ENCODE results near the gene MYO18B.

The MYO18B gene

DNA sequence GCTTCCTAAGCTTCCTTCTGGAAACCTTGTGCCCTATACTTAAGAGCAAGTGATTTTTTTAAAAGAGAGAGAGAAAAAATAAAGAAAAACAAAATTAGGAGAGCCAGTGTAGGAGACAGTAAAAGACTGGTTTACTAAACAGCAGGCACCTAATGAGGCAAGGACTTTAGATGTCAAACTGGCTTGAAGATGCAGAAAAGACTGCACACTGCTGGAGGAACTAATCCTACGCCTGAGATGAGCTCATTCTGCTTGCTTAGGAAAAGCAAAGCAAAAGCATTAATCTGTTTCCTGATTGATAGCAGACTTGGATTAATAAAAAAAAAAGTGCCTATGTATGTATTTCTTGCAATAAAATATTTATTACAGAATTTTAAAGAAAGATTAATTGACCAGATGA lies 313.7 kb downstream of the MYO18B start:
- DNase-seq = no peak

DNA sequence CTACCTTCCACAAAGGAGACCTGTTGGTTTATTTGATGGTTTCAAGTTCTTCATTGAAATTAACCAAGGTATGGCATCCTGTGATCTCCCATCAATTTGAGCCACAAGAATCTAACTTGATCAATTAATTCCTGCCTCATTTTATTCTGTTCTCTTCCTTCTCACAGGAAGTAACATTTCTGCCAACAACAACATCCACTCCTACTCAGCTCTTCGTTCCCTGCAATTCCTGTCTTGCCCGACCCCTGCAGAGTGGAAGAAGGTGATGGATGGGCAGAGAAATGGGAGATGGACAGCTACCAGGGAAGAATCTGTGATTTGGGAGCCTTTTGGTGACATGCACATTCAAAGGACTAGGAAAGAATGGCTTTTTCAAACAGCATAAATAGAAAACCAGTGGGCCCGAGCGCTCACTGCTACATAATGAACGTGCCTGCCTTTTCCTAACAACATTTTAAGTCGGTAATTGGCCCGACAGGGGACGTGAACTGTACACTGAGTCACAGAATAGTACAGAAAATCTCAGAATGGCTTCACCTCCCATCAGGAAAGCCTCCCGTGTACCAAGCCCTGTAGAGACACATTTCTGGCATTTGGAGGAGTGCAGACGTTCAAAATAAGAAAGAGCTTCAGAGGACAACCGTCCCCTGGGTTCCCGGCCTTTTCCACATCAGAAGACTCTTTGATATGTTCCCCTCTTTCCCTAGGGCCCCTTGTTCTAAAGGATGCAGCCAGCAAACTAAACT lies 314.6 kb downstream of the MYO18B start:
- no peak for DNase-seq

DNA sequence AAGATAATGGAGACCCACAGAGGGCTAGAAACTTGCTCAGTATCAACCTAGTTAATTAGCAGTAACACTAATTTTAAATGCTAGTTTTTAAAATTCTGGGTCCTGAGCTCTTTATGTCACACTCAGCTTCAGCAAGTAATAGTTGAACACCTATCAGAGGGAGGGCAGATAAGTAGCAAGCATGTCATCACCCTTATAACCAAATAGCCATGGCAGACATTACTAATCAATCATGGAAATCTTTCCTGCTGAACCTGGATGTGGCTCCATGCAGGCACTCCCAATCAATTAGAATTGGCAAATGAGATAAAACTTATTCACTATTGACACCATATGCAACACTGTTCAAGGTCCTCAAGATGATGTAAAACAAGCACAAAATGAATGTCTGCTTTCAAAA lies 315.7 kb downstream of the MYO18B start:
- DNase-seq = no peak

DNA sequence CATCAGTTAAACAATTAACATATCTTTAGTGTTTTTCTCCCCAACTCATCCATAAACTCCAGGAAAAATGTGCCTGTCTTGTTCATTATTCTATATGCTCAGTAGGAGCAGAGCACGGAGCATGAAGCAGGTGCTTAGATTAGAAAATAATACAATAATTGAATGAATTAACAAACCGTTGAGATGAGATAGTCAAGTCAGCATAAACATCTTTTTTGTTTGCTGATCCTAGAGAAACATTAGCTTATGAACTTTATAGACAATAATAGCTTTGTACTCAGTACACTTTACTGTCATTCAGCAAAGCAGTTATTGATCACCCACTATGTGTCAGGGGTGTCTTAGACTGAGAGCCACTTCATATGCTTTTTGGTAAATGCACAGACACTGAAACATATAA lies 322.1 kb downstream of the MYO18B start:
- no peak for DNase-seq

DNA sequence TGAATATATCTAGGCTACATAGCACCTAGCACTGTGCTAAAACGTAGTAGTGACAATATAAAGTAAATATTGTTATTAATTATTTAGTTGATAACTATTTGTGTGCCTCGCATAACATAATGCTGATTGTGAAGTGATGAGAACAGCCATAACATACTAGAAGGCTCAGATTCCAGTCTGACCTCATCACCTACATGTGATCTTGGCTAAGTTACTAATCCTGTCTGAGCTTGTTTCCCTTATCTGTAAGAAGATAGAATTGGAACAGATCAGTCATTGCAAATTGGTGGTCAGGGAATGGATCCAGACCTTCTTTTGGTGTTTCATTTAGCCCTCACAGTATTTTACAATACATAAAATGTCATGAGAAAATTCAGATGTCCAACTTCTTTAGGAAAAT lies 323.9 kb downstream of the MYO18B start:
- DNase-seq = no peak

DNA sequence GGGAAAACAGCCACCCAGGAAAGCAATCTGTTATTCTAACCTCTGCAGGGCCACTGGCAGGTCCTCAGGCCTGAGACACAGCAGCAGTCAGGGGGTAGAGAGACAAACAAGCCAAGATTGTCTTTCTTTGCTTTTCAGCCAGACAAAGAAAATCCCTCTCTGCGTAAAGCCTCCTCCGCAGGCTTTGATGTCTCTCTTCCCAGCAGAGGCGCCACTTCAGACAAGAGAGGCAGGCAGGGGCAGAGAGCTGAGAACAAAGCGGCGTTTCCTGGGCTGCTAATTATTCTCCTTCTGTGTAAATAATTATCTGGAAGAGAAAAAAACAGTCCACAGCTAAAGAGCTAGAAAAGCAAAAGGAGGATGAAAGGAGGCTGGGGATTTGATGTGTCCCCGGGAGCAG lies 324.5 kb downstream of the MYO18B start:
- no peak for DNase-seq

DNA sequence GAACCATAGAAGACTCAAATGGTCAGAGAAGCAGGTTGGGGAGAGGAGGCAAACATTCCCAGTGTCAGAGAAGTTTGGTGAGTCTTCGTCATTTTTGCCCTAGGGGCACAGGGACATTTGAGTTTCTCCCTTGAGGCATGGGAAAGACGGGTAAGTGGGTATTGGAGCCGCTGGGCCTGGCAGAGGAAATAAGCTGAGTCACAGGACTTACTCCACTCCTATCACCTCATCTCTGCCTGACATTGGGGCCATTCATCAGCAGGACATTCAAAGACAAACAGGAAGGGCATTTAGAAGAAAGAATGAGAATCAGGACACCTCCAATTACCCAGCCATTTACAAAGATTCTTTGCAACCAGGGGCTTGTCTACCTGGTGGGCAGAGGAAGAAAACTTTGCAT lies 326.6 kb downstream of the MYO18B start:
- no peak for DNase-seq

DNA sequence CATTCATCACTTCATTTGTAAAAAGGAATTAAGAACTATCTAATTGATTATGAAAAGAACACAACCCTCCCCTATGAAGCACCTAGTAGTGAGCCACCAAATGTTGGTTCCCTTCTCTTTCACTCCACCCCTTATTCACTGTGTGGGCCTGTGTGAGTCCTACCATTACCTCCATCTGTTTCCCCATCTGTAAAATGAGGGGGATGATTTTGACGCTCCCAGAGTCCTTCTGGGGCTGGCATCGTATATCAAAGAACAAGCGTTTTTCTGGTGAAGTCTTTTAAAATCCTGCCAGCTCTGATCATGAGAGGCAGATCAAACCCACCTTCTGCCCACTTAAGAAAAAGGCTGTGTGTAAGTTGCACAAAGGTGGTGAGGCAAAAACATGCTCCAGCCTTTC lies 330.6 kb downstream of the MYO18B start:
- no peak for DNase-seq

DNA sequence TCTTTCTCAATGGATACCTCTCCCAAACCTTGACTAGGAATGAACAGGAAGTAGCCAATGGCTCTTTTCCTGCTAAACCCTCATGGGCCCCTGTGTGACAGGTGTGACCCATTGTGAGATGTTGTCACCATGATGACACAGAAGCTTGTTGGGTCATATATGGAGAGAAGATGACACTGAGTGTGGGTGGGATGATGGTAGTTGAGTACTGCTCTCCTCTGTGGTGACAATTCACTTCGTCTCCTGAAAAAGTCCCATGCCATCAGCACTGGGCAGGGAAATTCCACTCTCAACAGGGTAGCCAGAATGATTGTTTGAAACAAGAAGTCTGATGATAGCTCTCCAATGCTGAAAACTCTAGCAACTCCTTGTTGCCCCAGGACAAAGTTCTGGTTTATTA lies 333.3 kb downstream of the MYO18B start:
- no peak for DNase-seq

DNA sequence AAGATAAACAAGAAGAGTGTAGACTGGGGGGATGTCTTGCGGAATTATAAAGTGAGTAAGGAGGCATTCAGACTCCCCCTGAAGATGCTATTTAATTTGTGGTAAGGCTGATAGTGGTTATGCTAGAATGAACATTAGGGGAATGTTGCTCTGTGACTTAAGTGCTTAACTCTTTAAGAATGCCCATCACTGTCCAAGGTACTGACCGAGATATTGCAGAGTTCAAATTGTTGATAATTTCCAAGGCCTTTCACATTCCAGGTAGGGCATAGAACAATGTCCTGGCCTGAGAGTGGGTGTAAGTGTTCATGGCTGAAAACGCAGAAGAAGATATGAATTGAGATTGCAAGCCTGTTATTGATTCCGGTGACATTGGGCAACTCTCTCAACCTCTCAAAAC lies 337.0 kb downstream of the MYO18B start:
- no peak for DNase-seq

Data from HCEC 1CT (cell line).